Measurements from ENCODE around the gene HIRA.

DNA sequence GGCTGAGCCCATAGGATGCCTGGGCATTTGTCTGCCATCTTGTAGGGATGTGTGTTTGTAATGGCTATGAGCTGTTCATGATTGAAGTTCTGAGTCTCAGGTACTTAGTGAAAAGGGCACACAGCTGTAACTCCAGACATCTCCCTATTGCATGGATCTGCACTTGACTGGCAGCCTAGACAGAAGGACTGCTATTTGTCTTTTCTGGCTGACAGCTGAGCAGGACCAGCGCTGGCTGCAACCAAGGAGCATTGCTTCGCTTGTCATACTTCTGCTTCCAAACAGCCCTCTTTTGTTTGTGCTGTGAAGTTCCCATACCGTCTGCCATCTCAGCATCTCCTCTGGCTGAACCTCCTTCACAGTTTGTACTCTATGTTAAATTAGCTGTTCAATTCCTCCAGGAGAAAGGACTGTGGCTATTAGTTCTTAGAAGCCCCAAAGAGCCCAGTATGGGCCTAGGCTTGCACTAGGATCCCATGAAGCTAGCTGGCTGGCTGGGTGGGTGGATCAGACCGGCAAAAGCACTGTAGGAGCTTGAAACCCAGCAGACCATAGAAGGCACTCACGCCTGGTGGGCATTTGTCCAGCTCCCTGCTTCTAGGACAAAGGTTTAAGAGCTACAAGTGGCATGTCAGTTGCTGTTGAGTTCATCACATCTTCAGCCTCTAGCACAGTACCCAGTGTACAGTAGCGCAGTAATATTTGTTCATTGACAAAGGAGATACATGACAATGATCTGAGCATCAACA, 20.4 kb downstream of the HIRA start:
- TF ChIP-seq, protein P1, sequence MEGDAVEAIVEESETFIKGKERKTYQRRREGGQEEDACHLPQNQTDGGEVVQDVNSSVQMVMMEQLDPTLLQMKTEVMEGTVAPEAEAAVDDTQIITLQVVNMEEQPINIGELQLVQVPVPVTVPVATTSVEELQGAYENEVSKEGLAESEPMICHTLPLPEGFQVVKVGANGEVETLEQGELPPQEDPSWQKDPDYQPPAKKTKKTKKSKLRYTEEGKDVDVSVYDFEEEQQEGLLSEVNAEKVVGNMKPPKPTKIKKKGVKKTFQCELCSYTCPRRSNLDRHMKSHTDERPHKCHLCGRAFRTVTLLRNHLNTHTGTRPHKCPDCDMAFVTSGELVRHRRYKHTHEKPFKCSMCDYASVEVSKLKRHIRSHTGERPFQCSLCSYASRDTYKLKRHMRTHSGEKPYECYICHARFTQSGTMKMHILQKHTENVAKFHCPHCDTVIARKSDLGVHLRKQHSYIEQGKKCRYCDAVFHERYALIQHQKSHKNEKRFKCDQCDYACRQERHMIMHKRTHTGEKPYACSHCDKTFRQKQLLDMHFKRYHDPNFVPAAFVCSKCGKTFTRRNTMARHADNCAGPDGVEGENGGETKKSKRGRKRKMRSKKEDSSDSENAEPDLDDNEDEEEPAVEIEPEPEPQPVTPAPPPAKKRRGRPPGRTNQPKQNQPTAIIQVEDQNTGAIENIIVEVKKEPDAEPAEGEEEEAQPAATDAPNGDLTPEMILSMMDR (IDR thresholded peaks at IDR 0.05): no peak
- TF ChIP-seq POLR2A (IDR thresholded peaks at IDR 0.05): no peak
